HCT116 (cell line): Measurements from ENCODE around the gene GALNT13. TPM values are rescaled to one million over a fixed set of nuclear protein-coding genes. Genes with fewer than 3 reads are reported as not detected.

Experiments used
- ATAC-seq: fragments of 200-7000 bp; cut with Tn5 transposase; 2 replicates; pipeline ENCODE4 v1.9.1; 2020; ENCODE audit warnings: mild to moderate bottlenecking, moderate library complexity
- BruUV-seq: library from RNA; stranded (reverse); fragments of 400-500 nt; replicated peaks from 2 replicates; lab custom pipeline; 2021; lab: Mats Ljungman, UMichigan
- CTCF ChIA-PET: fragments of 300-600 bp; sonication (Branson Sonifier 250); formaldehyde crosslinking; loops from one replicate; lab custom pipeline; 2021; ENCODE audit warnings: antibody characterized with exemption; lab: Charles Lee
- POLR2A ChIA-PET: fragments of 300-600, 350-600 bp; sonication (Branson Sonifier 250); formaldehyde crosslinking; loops from one replicate; lab custom pipeline; 2021; ENCODE audit warnings: antibody characterized with exemption; lab: Charles Lee
- RAD21 ChIA-PET, 2 experiments: fragments of 300-600 bp; sonication (Branson Sonifier 250); formaldehyde crosslinking; loops; one replicate each; lab custom pipeline; 2023; ENCODE audit warnings: low total read pairs in 2 of 2; ENCODE audit not compliant: uncharacterized antibody in 2 of 2, unreplicated experiment in 2 of 2, low non-redundant PET in 1 of 2; lab: Charles Lee
- DNase-seq: peaks from one replicate; pipeline ENCODE4 v3.0.0-alpha.2; 2010; ENCODE audit warnings: low read depth, low spot score
- H2AFZ ChIP-seq: fragments of 200-600 bp; shearing (Covaris generic), sonication (generic); 2 replicates; pipeline ENCODE4 v1.6.1; 2017; ENCODE audit warnings: low read depth, mixed run types, mixed read lengths, antibody characterized with exemption, low read length; ENCODE audit not compliant: poor library complexity, severe bottlenecking
- H3K27ac ChIP-seq: 2 replicates; pipeline ENCODE4 v1.5.1; 2012; ENCODE audit warnings: low read depth, low read length
- H3K27me3 ChIP-seq: fragments of 200-600 bp; sonication (generic); 2 replicates; pipeline ENCODE4 v1.6.1; 2016; ENCODE audit warnings: mixed run types, low read length, mixed read lengths; ENCODE audit not compliant: insufficient read depth
- H3K36me3 ChIP-seq, 2 experiments: fragments of 200-500 bp in 1 of 2; fragments of 200-600 bp in 1 of 2; sonication (Bioruptor generic) in 1 of 2; sonication (generic) in 1 of 2; 2 replicates each; pipeline versions ENCODE4 v1.5.1 to v1.6.1; 2014 to 2016; ENCODE audit warnings: low read length in 2 of 2, inconsistent platforms in 1 of 2, mixed read lengths in 1 of 2, mixed run types in 1 of 2; ENCODE audit not compliant: insufficient read depth in 2 of 2, control insufficient read depth in 1 of 2
- H3K4me1 ChIP-seq, 2 experiments: fragments of 200-600 bp in 1 of 2; sonication (generic) in 1 of 2; 2 replicates each; pipeline versions ENCODE4 v1.5.1 to v1.6.1; 2012 to 2017; ENCODE audit warnings: low read length in 2 of 2, inconsistent platforms in 1 of 2, mild to moderate bottlenecking in 1 of 2, mixed read lengths in 1 of 2, mixed run types in 1 of 2, moderate library complexity in 1 of 2; ENCODE audit not compliant: insufficient read depth in 2 of 2, control insufficient read depth in 1 of 2
- H3K4me2 ChIP-seq: fragments of 200-600 bp; sonication (generic); 2 replicates; pipeline ENCODE4 v1.6.1; 2017; ENCODE audit warnings: mixed run types, low read length, mixed read lengths
- H3K4me3 ChIP-seq, 2 experiments: fragments of 200-600 bp in 1 of 2; sonication (generic) in 1 of 2; replicated peaks in 1 of 2; 2 replicates each; pipeline ENCODE4 v1.5.1; 2011 to 2016; ENCODE audit warnings: low read length in 2 of 2, control low read depth in 1 of 2, low read depth in 1 of 2, mild to moderate bottlenecking in 1 of 2, mixed read lengths in 1 of 2, mixed run types in 1 of 2
- H3K79me2 ChIP-seq: fragments of 200-600 bp; sonication (generic); 2 replicates; pipeline ENCODE4 v1.6.1; 2017; ENCODE audit warnings: mild to moderate bottlenecking, mixed run types, low read length, moderate library complexity, mixed read lengths; ENCODE audit not compliant: insufficient read depth
- H3K9ac ChIP-seq: fragments of 200-600 bp; sonication (generic); 2 replicates; pipeline ENCODE4 v1.6.1; 2016; ENCODE audit warnings: low read length, mixed read lengths
- H3K9me2 ChIP-seq: fragments of 200-600 bp; sonication (generic), shearing (Covaris generic); 2 replicates; pipeline ENCODE4 v1.6.1; 2017; ENCODE audit warnings: mixed run types, mild to moderate bottlenecking, moderate library complexity; ENCODE audit not compliant: insufficient read depth
- H3K9me3 ChIP-seq, 2 experiments: fragments of 200-500 bp in 1 of 2; fragments of 200-600 bp in 1 of 2; sonication (Bioruptor generic) in 1 of 2; sonication (generic) in 1 of 2; 2 replicates each; pipeline ENCODE4 v1.6.1; 2014 to 2017; ENCODE audit warnings: low read length in 2 of 2, mixed read lengths in 2 of 2, inconsistent platforms in 1 of 2, low read depth in 1 of 2, mild to moderate bottlenecking in 1 of 2, mixed run types in 1 of 2, moderate library complexity in 1 of 2; ENCODE audit not compliant: control insufficient read depth in 1 of 2, insufficient read depth in 1 of 2
- H4K20me1 ChIP-seq: fragments of 200-600 bp; sonication (generic), shearing (Covaris generic); 2 replicates; pipeline ENCODE4 v1.6.1; 2017; ENCODE audit warnings: mixed run types, mild to moderate bottlenecking, moderate library complexity; ENCODE audit not compliant: insufficient read depth
- CBX3 ChIP-seq: IDR thresholded peaks from 2 replicates; pipeline ENCODE4 v1.6.1; 2012; ENCODE audit warnings: low read depth
- CEBPB ChIP-seq: IDR thresholded peaks from 2 replicates; pipeline ENCODE4 v1.6.1; 2012; ENCODE audit warnings: low read depth
- EGR1 ChIP-seq: IDR thresholded peaks from 2 replicates; pipeline ENCODE4 v1.6.1; 2012; ENCODE audit warnings: low read depth
- EZH2 ChIP-seq: fragments of 200-600 bp; sonication (generic); IDR thresholded peaks from 2 replicates; pipeline ENCODE4 v1.6.1; 2017; ENCODE audit warnings: antibody characterized with exemption, mixed run types
- EZH2phosphoT487 ChIP-seq: fragments of 200-600 bp; IDR thresholded peaks from 2 replicates; pipeline ENCODE4 v1.6.1; 2018; ENCODE audit warnings: antibody characterized with exemption, borderline replicate concordance
- POLR2A ChIP-seq: IDR thresholded peaks from 2 replicates; pipeline ENCODE4 v1.7.0; 2011; ENCODE audit warnings: borderline replicate concordance; ENCODE audit not compliant: insufficient read depth, insufficient read length; ENCODE audit errors: extremely low read depth
- POLR2AphosphoS5 ChIP-seq: IDR thresholded peaks from 2 replicates; pipeline ENCODE4 v1.6.1; 2011; ENCODE audit warnings: mild to moderate bottlenecking, low read depth, low read length, moderate library complexity
- RAD21 ChIP-seq: IDR thresholded peaks from 2 replicates; pipeline ENCODE4 v1.6.1; 2012; ENCODE audit warnings: low read depth, mild to moderate bottlenecking
- SP1 ChIP-seq: IDR thresholded peaks from 2 replicates; pipeline ENCODE4 v1.6.1; 2012; ENCODE audit warnings: low read depth
- TCF7L2 ChIP-seq: IDR thresholded peaks from 2 replicates; pipeline ENCODE4 v1.7.0; 2011; ENCODE audit warnings: borderline replicate concordance, inconsistent platforms; ENCODE audit not compliant: insufficient read depth, insufficient read length; ENCODE audit errors: extremely low read depth
- ZFX ChIP-seq: fragments of 450-650 bp; IDR thresholded peaks from 2 replicates; pipeline ENCODE4 v1.6.1; 2017
- ZNF274 ChIP-seq: fragments of 200-500 bp; sonication (Bioruptor generic); IDR thresholded peaks from 2 replicates; pipeline ENCODE4 v1.6.1; 2014; ENCODE audit warnings: mild to moderate bottlenecking, low read depth, low read length, inconsistent platforms
- intact Hi-C: fragments of 100-400 bp; cut with micrococcal nuclease; formaldehyde crosslinking; loops from 2 replicates; pipeline ENCODE4 v1.10.0; 2022
- total RNA-seq: library from RNA; stranded (reverse); gene quantifications from one replicate; pipeline ENCODE4 v1.2.1, GENCODE V29; 2021; ENCODE audit not compliant: unreplicated experiment
- TF ChIP-seq, protein P1 (sequence below): IDR thresholded peaks from 2 replicates; pipeline ENCODE4 v1.6.1; 2012; ENCODE audit warnings: low read depth
- TF ChIP-seq, protein P2 (sequence below): IDR thresholded peaks from 2 replicates; pipeline ENCODE4 v1.6.1; 2012

The GALNT13 gene
- total RNA-seq, 1 experiment from 2014 or later, result 0.44 TPM

DNA sequence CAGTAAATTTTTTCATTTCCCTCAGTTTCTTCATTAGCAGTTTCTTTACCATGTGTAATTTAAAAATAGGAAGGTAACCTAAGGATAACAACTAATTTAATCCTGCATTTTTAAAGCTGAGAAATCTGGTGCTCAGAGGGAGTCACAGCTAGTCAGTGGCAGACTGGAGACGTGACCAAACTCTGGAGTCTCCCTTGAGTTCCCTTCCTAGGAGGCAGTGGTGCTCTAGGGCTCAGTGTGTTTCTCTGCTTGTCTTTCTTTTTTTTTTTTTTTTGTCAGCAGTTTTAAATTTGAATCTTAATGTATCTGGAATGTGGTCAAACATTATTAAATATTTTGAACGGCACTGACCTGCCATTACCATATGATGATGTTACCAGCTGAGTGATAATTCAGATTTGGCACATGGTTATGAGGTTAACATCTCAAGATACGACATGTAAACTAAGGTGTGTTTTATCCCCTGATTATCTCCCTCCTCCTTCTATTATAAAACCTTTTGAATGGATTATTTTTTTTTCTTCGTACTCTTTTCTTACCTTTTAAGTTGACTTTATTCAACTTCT lies 226.2 kb downstream of the GALNT13 start:
- RAD21 ChIA-PET, result no interaction called here
- POLR2A ChIA-PET, result no interaction called here
- no peak for DNase-seq
- BruUV-seq, result no TSS peak
- Histone ChIP-seq H3K4me3 (no peak overlapping the region), H3K9ac (no peak overlapping the region), H3K4me2 (no peak overlapping the region), H4K20me1 (no peaks in the 10 kb centered on the region), H3K9me3 (no peaks in the 10 kb centered on the region), H2AFZ (no peak overlapping the region), H3K36me3 (no peaks in the 10 kb centered on the region), H3K27ac (no peak overlapping the region), H3K9me2 (no peaks in the 10 kb centered on the region; the same call in none of the 2 replicates), H3K27me3 (no peaks in the 10 kb centered on the region), H3K79me2 (no peaks in the 10 kb centered on the region), H3K4me1 (no peaks in the 10 kb centered on the region)
- no peak for ATAC-seq
- intact Hi-C loops, result no loop called here
- CTCF ChIA-PET, result no interaction called here
- no peak for TF ChIP-seq TCF7L2
- no peak for TF ChIP-seq POLR2A
- no peak for TF ChIP-seq CEBPB
- no peak for TF ChIP-seq ZFX
- TF ChIP-seq CBX3, result no peak
- no peak for TF ChIP-seq RAD21
- TF ChIP-seq EZH2phosphoT487, result no peak
- TF ChIP-seq EZH2, result no peak
- TF ChIP-seq, protein P1, sequence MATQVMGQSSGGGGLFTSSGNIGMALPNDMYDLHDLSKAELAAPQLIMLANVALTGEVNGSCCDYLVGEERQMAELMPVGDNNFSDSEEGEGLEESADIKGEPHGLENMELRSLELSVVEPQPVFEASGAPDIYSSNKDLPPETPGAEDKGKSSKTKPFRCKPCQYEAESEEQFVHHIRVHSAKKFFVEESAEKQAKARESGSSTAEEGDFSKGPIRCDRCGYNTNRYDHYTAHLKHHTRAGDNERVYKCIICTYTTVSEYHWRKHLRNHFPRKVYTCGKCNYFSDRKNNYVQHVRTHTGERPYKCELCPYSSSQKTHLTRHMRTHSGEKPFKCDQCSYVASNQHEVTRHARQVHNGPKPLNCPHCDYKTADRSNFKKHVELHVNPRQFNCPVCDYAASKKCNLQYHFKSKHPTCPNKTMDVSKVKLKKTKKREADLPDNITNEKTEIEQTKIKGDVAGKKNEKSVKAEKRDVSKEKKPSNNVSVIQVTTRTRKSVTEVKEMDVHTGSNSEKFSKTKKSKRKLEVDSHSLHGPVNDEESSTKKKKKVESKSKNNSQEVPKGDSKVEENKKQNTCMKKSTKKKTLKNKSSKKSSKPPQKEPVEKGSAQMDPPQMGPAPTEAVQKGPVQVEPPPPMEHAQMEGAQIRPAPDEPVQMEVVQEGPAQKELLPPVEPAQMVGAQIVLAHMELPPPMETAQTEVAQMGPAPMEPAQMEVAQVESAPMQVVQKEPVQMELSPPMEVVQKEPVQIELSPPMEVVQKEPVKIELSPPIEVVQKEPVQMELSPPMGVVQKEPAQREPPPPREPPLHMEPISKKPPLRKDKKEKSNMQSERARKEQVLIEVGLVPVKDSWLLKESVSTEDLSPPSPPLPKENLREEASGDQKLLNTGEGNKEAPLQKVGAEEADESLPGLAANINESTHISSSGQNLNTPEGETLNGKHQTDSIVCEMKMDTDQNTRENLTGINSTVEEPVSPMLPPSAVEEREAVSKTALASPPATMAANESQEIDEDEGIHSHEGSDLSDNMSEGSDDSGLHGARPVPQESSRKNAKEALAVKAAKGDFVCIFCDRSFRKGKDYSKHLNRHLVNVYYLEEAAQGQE, result no peak
- no peak for TF ChIP-seq POLR2AphosphoS5
- TF ChIP-seq, protein P2, sequence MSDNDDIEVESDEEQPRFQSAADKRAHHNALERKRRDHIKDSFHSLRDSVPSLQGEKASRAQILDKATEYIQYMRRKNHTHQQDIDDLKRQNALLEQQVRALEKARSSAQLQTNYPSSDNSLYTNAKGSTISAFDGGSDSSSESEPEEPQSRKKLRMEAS, result no peak
- TF ChIP-seq EGR1, result no peak
- TF ChIP-seq SP1, result no peak
- TF ChIP-seq ZNF274, result no peak
